Activated T-cell treated with anti-CD3 and anti-CD28 coated beads for 48 hours (primary cell): ENCODE data around the gene LRMDA.

Experiments used
- DNase-seq: peaks from one replicate; pipeline ENCODE4 v3.0.0-alpha.2; 2020; ENCODE audit warnings: low read depth

LRMDA gene

GRCh38 chr10:76031769-76032699 is 600.6 kb downstream of the LRMDA start:
- no peak for DNase-seq

- DNase-seq, result no peak
Observed at GRCh38 chr10:76032700-76033039, 601.2 kb downstream of the LRMDA start.

GRCh38 chr10:76033457-76034196 is 602.2 kb downstream of the LRMDA start:
- no peak for DNase-seq

GRCh38 chr10:76034353-76035205 is 603.2 kb downstream of the LRMDA start:
- DNase-seq, result no peak

- DNase-seq, result no peak
Observed at GRCh38 chr10:76035206-76036110, 604.0 kb downstream of the LRMDA start.

- peak; percentile 31 for DNase-seq
Observed at GRCh38 chr10:76036111-76036940, 604.9 kb downstream of the LRMDA start.

DNA sequence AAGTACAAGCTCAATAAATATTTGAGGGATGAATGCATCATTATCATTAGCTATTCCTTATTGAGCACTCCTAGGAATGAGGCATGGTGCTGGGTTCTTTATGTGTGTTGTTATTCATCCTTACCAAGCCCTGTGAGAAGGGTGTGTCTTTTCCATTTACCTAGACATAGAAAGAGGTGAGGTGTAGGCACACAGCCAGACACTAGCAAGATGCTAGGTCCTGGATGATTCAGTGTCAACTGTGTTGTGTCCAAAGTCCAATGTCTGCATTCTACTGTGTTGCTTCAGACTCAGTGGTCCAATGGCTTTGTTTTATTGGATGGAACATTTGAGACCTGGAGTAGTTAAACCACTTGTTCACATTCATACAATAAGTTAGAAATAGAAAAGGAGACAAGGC is 605.5 kb downstream of the LRMDA start:
- no peak for DNase-seq

DNA sequence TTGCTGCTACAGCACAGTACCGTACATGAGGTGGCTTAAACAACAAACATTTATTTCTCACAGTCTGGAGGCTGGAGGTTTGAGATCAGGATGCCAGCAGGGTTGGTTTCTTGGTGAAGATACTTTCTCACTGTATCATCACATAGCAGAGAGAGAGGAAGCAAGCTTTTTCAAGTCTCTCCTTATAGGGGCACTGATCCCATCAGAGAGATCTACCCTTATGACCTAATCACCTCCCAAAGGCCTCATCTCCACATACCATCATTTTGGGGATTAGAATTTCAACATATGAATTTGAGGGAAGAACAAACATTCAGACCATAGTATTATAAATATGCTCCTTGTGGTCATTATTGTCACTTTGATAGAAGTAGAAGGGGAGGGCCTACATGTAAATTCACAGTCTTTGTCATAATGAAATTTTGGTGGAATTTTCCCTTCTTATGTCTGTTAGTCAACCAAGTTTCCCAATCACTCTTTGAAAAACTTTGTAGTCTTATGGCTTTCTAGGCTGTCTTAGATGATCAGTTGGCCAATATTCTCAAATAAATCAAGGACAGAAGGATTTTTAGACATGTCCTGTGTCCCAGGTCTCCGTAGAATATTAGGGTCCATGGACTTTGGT is 606.2 kb downstream of the LRMDA start:
- DNase-seq, result no peak

GRCh38 chr10:76038696-76039095 is 607.3 kb downstream of the LRMDA start:
- no peak for DNase-seq

DNA sequence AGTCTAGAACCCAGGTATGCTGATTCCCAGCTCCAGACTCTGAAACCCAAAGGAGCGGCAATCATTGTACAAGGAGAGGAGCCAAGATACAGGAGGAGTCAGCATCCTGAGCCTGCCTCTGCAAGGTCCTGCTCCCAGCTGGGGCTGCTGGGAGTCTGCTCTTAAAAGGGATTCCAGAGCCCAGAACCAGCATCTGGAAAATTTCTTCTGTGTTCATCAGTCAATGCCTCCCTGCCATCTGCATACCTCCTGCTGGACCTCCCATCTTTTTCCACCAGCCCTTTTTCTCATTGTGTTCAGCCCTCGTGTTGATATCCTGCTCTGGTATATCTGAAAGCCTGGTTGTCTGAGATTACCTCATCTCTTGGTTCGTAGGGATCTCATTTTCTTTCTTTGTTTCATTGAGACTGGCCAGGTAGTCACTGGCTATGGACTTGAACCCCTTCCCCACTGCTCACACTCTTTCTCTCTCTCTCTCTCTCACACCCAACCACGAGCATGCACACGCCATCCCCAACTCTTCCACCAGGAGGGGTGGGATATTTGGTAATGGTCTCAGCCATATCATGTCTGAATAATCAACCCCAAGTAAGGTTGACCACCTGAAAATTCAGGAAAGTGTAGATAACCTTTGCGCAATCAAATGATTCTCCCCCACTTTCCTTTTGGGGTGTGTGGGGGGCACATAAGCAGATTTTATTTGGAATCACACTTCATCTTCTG is 608.8 kb downstream of the LRMDA start:
- DNase-seq, result no peak

DNA sequence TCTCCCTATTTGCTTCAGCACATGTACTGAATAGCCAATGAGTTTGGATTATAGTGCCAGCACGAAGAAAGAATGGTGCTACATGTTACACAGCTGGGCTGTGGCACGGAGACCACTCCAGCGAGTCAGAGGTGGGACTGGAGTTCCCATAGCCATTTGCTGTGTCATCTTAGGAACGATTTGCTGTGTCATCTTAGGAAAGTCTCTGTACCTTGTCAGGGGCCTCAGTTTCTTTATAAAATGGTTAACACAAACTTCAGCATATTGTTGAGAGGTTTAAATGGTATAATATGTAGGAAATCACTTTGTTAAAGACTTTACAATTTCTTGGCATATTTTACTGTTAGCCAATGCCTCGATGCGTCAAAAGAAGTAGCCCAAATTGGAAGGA is 609.4 kb downstream of the LRMDA start:
- DNase-seq, result no peak

GRCh38 chr10:76041551-76041950 is 610.1 kb downstream of the LRMDA start:
- DNase-seq, result no peak

GRCh38 chr10:76043261-76043660 is 611.8 kb downstream of the LRMDA start:
- DNase-seq, result no peak

- no peak for DNase-seq
Observed at GRCh38 chr10:76044751-76045150, 613.3 kb downstream of the LRMDA start.

- DNase-seq, result no peak
Observed at GRCh38 chr10:76045174-76045573, 613.8 kb downstream of the LRMDA start.

DNA sequence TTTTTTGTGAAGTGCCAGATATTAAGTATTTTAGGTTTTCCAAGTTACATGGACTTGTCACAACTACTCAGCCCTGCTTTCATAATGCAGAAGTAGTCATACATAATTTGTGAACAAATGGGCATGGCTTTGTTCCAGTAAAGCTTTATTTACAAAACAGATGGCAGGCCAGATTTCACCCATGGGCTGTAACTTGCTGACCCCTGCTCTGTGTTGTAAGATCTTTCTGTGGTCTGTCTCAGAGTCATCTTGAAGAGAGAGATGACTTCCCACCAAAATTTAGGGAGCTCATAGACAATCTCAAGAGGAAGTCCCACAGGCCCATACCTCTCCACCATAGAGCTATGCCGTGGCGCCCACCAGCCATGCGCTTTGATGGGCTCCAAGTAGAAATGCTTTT is 616.1 kb downstream of the LRMDA start:
- no peak for DNase-seq

DNA sequence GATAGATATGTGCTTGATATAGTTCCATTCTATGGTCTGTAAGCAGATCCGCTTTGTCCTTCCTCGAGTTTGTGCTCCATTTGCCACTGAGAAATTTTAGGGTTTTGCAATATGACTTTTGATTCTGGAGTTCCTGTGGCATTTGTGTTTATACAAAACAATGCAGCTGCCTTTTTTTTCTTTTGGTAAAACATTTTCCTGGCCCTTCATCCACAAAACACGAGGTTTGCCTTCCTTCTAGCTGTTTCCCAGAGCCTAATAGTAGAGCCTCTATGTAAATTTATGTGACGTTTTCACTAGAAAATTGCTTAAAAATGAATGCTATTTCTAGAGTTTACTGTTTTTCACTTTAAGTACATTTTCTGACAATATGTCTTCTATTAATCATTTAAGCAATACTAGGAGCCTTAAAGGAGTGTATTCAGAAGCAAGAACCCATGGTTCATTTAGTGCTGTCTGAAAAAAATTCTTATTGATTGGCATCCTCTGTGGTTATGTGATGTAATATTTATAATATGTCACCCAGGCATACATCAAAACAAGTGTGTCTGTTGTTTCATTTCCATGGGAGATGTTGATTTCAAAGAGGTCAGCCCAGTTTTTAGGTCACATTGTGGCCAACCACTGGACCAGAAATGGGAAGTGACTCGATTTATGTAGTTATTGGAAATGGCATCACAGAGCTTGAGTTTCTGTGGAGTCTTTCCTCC is 618.3 kb downstream of the LRMDA start:
- DNase-seq, result no peak

DNA sequence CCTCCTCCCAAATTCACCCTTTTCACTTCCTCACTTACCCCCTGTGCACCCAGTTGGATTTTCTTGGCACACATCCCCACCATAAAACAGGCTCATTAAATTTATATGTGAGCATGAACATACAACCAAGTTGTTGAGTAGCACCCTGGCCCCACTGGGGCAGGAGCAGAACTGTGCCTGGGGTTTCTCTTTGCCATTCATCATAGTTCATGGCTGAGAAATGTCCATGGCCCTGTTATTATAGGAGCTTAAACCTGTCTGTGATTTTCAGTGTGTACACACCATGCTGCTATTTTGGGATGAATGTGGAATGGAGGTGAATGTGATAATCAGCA is 618.8 kb downstream of the LRMDA start:
- DNase-seq, result no peak
